Stimulated activated CD4-positive, alpha-beta T cell treated with anti-CD3 and anti-CD28 coated beads, TNF-alpha, amount 100 ng/mL, for 4 hours (primary cell): ENCODE data around the gene GAREM2.
"Not testable (repeated sequence)": the region's sequence is repeated elsewhere in the genome, so short reads cannot be mapped to it uniquely, and the experiment has no call there.

Experiments used
- DNase-seq, 3 experiments: peaks; one replicate each; pipeline ENCODE4 v3.0.0-alpha.2; 2020; ENCODE audit warnings: low read depth in 3 of 3

GAREM2 gene

GRCh38 chr2:26172871-26173775, at the start of gene GAREM2:
TSS of gene GAREM2 (plus strand) at chr2:26173088. CDS start at chr2:26173221, 133 bp downstream.
- no peak for DNase-seq

- DNase-seq: no peak
Measured at GRCh38 chr2:26123426-26123825, 49.5 kb upstream of the GAREM2 start.

- no peak for DNase-seq
Measured at GRCh38 chr2:26126074-26126473, 46.8 kb upstream of the GAREM2 start.

GRCh38 chr2:26128176-26128575, 44.7 kb upstream of the GAREM2 start:
- no peak for DNase-seq

GRCh38 chr2:26130763-26131162, 42.1 kb upstream of the GAREM2 start:
- no peak for DNase-seq

- DNase-seq: no peak
Measured at GRCh38 chr2:26136451-26136850, 36.4 kb upstream of the GAREM2 start.

GRCh38 chr2:26139269-26140183, 33.4 kb upstream of the GAREM2 start:
- DNase-seq: no peak

GRCh38 chr2:26141145-26141769, 31.6 kb upstream of the GAREM2 start:
- DNase-seq: no peak

- DNase-seq: no peak
Measured at GRCh38 chr2:26144031-26144430, 28.9 kb upstream of the GAREM2 start.

- DNase-seq: peak; percentile 36 to 45 (median 38)
Measured at GRCh38 chr2:26144953-26145680, 27.8 kb upstream of the GAREM2 start.

GRCh38 chr2:26148501-26148900, 24.4 kb upstream of the GAREM2 start:
- DNase-seq: no peak

GRCh38 chr2:26150243-26150642, 22.6 kb upstream of the GAREM2 start:
- no peak for DNase-seq

- DNase-seq: no peak
Measured at GRCh38 chr2:26157580-26157979, 15.3 kb upstream of the GAREM2 start.

GRCh38 chr2:26161926-26162325, 11.0 kb upstream of the GAREM2 start:
- DNase-seq: no peak

- no peak for DNase-seq
Measured at GRCh38 chr2:26162963-26163362, 9.9 kb upstream of the GAREM2 start.

GRCh38 chr2:26164231-26164630, 8.7 kb upstream of the GAREM2 start:
- no peak for DNase-seq

GRCh38 chr2:26164641-26165211, 8.2 kb upstream of the GAREM2 start:
- DNase-seq: no peak

GRCh38 chr2:26165403-26165802, 7.5 kb upstream of the GAREM2 start:
- no peak for DNase-seq

GRCh38 chr2:26166541-26166940, 6.3 kb upstream of the GAREM2 start:
- not testable (repeated sequence) for DNase-seq

GRCh38 chr2:26168785-26169184, 4.1 kb upstream of the GAREM2 start:
- no peak for DNase-seq

GRCh38 chr2:26169226-26169625, 3.7 kb upstream of the GAREM2 start:
- no peak for DNase-seq
